GM13976 (cell line): ENCODE results near the gene C1orf159.

Source experiments
- DNase-seq: peaks from one replicate; pipeline ENCODE4 v3.0.0; 2012; ENCODE audit warnings: low spot score
- in situ Hi-C: fragments of 300-500 bp; cut with MboI; formaldehyde crosslinking; loops from one replicate; pipeline ENCODE4 v1.12.0; 2022; ENCODE audit warnings: low sequenced_read_pairs, mixed read lengths, inconsistent platforms; ENCODE audit not compliant: unreplicated experiment
- TF ChIP-seq, protein P1 (sequence below): IDR thresholded peaks from 2 replicates; pipeline ENCODE4 v1.5.1; 2012; ENCODE audit warnings: borderline replicate concordance, mild to moderate bottlenecking; ENCODE audit not compliant: insufficient read depth; ENCODE audit errors: extremely low read depth, missing control alignments, control extremely low read depth

Gene C1orf159

GRCh38 chr1:1132042-1132950 lies 16.4 kb upstream of the C1orf159 start:
- no peak for DNase-seq
- in situ Hi-C loops = no loop called here
- TF ChIP-seq, protein P1, sequence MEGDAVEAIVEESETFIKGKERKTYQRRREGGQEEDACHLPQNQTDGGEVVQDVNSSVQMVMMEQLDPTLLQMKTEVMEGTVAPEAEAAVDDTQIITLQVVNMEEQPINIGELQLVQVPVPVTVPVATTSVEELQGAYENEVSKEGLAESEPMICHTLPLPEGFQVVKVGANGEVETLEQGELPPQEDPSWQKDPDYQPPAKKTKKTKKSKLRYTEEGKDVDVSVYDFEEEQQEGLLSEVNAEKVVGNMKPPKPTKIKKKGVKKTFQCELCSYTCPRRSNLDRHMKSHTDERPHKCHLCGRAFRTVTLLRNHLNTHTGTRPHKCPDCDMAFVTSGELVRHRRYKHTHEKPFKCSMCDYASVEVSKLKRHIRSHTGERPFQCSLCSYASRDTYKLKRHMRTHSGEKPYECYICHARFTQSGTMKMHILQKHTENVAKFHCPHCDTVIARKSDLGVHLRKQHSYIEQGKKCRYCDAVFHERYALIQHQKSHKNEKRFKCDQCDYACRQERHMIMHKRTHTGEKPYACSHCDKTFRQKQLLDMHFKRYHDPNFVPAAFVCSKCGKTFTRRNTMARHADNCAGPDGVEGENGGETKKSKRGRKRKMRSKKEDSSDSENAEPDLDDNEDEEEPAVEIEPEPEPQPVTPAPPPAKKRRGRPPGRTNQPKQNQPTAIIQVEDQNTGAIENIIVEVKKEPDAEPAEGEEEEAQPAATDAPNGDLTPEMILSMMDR = no peak

DNA sequence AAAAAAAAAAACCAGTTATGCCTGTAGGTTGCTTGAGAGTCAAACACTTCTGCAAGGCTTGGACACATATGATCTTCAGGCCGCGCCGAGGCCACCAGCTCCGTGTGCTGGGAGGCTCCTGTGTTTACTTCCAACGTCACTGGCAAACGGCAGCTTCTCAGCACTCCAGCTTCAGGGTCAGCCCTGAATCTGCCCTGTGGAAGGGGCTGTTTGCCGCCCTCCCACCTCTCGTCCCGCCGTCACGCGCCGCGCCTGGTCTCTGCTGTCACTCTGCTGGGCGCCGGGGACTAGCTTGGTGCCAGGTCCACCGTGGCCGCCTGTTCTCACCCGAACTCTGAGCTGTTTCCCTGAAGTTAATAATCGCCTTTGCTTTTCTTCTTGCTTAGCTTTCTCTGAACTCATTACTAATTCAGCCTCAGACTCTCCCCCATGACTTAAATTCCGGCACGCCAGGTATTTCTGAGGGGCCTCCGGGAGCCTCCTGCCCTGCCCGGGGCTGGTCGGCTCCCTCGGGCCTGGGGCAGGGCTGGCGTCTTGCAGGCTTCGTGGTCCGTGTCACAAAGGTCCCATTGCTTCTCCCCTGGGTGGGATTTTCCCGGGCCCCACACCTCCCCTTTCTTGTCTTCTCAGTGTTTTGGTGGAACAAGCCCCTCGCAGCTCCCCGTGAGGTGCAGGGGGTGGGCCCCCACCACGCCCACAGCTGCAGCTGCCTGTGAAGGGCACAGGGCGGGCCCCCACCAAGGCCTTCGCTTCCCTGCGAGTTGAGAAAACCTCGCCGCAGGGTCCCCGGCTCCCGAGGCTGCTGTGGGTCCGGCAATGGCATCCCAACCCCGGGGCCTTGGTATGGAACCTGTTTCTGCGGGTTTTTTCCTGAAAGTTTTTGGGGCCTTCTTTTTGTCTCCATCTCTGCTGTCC lies 14.6 kb upstream of the C1orf159 start:
- no peak for DNase-seq
- in situ Hi-C loops = no loop called here
- TF ChIP-seq, protein P1 = no peak

- TF ChIP-seq, protein P1 = no peak
- no peak for DNase-seq
- in situ Hi-C loops = no loop called here
Measured at GRCh38 chr1:1129381-1129821, 13.5 kb upstream of the C1orf159 start.

DNA sequence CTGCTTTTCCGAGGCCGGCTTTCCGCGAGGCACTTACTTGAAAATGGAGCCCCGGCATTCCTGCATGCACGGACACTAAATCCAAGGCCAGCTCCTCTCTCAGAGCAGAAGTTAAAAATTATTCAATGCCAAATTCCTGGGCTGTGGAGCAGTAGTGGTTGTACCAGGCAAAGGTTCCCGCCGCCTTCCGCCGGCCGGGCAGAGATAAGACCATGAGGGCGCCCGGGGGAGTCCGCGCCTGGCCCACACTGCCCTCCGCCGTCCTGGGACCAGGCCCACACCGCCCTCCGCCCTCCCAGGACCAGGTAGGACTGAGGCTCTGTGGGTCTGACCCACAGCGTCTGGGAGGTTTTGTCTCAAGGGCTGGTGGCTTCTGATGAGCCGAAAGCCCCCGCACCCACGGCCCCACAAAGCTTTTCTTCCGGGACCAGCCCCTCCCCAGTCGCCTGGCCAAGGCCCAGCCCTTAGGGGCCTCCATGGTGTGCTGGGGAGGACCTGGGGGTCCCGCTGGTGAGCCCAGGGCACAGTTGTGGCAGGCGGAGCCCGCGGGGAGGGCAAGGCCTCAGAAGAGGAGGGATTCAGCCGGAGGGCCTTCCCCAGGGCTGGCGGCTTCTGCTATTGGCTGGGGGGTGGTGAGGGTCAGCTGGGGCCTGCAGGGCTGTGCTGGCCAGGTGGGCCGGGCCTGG lies 12.7 kb upstream of the C1orf159 start:
- in situ Hi-C loops = no loop called here
- no peak for DNase-seq
- TF ChIP-seq, protein P1 = no peak

- TF ChIP-seq, protein P1 = no peak
- in situ Hi-C loops = no loop called here
- DNase-seq = no peak
Measured at GRCh38 chr1:1127551-1128451, 11.9 kb upstream of the C1orf159 start.
